Tibial nerve (tissue), 4 donors: ENCODE data around the gene ADCY3.

Experiments used
- CTCF ChIP-seq, 5 experiments: fragments of 200-600 bp in 3 of 5; fragments of 450-650 bp in 2 of 5; sonication (generic) in 3 of 5; IDR thresholded peaks; one replicate each; pipeline ENCODE4 v1.5.1; 2016 to 2019; ENCODE audit warnings: antibody characterized with exemption in 5 of 5, mild to moderate bottlenecking in 3 of 5, moderate library complexity in 2 of 5
- EP300 ChIP-seq, 2 donors: sonication (generic); formaldehyde crosslinking; IDR thresholded peaks; one replicate each; pipeline ENCODE4 v1.6.1; 2017; ENCODE audit warnings: antibody characterized with exemption in 2 of 2, mild to moderate bottlenecking in 1 of 2
- POLR2A ChIP-seq, 2 donors: fragments of 450-650 bp; IDR thresholded peaks; one replicate each; pipeline ENCODE4 v1.6.1; 2017; ENCODE audit warnings: antibody characterized with exemption in 2 of 2, mild to moderate bottlenecking in 2 of 2, moderate library complexity in 2 of 2

- TF ChIP-seq CTCF (IDR thresholded peaks at IDR 0.05), result no peak
- peak in 1 of 2 donors; percentile 24 for TF ChIP-seq EP300 (IDR thresholded peaks at IDR 0.05)
- TF ChIP-seq POLR2A (IDR thresholded peaks at IDR 0.05), result peak in 1 of 2 donors; percentile 65
These were observed at the start of gene ADCY3 for GRCh38 chr2:24920098-24920808.
